Bronchial epithelial cell (primary cell): ENCODE measurements around the gene KRTAP12-3. TPM values are rescaled to one million over a fixed set of nuclear protein-coding genes. Genes with fewer than 3 reads are reported as not detected.
"Not testable (repeated sequence)": the region's sequence is repeated elsewhere in the genome, so short reads cannot be mapped to it uniquely, and the experiment has no call there.

Experiments used
- DNase-seq: peaks from one replicate; pipeline ENCODE4 v3.0.0-alpha.2; 2010; ENCODE audit warnings: low read depth
- FAIRE-seq: peaks from 2 replicates; lab custom pipeline; 2011; peaks lifted over from hg19 to GRCh38; lab: Jason Lieb, UNC
- H3K27me3 ChIP-seq: 2 replicates; pipeline ENCODE4 v1.5.1; 2011; ENCODE audit warnings: low read length; ENCODE audit not compliant: control insufficient read depth, insufficient read depth
- H3K36me3 ChIP-seq: 2 replicates; pipeline ENCODE4 v1.5.1; 2011; ENCODE audit warnings: low read length; ENCODE audit not compliant: control insufficient read depth, insufficient read depth
- H3K4me3 ChIP-seq: 2 replicates; pipeline ENCODE4 v1.5.1; 2011; ENCODE audit warnings: mild to moderate bottlenecking, low read depth, low read length, control low read depth
- CTCF ChIP-seq: IDR thresholded peaks from 2 replicates; pipeline ENCODE4 v1.5.1; 2011; ENCODE audit warnings: mild to moderate bottlenecking, moderate library complexity, low read length, control low read depth, inconsistent platforms; ENCODE audit not compliant: insufficient read depth, severe bottlenecking
- total RNA-seq: library from RNA; depleted of rRNA; stranded (reverse); fragments of >200 nt; gene quantifications from 2 replicates; pipeline ENCODE4 v1.2.1, GENCODE V29; 2014

Gene KRTAP12-3
- total RNA-seq, 1 donor from 2014 or later: not detected

GRCh38 chr21:44630440-44630839, 27.3 kb upstream of the KRTAP12-3 start:
- H3K36me3 ChIP-seq: no peaks in the 10 kb centered on the region
- no peaks in the 10 kb centered on the region for H3K27me3 ChIP-seq
- DNase-seq (no peak), FAIRE-seq (no peak)
- TF ChIP-seq CTCF: no peak
- H3K4me3 ChIP-seq: no peak overlapping the region

- no peak for TF ChIP-seq CTCF
- Histone ChIP-seq H3K27me3 (no peaks in the 10 kb centered on the region), H3K36me3 (no peaks in the 10 kb centered on the region), H3K4me3 (no peak overlapping the region)
- DNase-seq (no peak), FAIRE-seq (no peak)
Measured at GRCh38 chr21:44632067-44632466, 25.7 kb upstream of the KRTAP12-3 start.

- no peak overlapping the region for H3K4me3 ChIP-seq
- no peaks in the 10 kb centered on the region for H3K27me3 ChIP-seq
- FAIRE-seq (no peak), DNase-seq (no peak)
- H3K36me3 ChIP-seq: no peaks in the 10 kb centered on the region
- no peak for TF ChIP-seq CTCF
Measured at GRCh38 chr21:44636209-44637017, 21.3 kb upstream of the KRTAP12-3 start.

- DNase-seq (no peak), FAIRE-seq (peak; percentile 92)
- no peaks in the 10 kb centered on the region for H3K27me3 ChIP-seq
- no peaks in the 10 kb centered on the region for H3K36me3 ChIP-seq
- no peak for TF ChIP-seq CTCF
- no peak within 1 kb of the TSS for H3K4me3 ChIP-seq
Measured at GRCh38 chr21:44637018-44637850, 20.5 kb upstream of the KRTAP12-3 start, which contains the start of gene KRTAP10-10. Gene KRTAP10-10, plus strand, starts transcription at chr21:44637356. Its CDS starts 62 bp downstream, at chr21:44637418.

- DNase-seq, H3K36me3 ChIP-seq, FAIRE-seq, H3K27me3 ChIP-seq, H3K4me3 ChIP-seq: not testable (repeated sequence)
Measured at GRCh38 chr21:44637851-44638348, 19.8 kb upstream of the KRTAP12-3 start.

GRCh38 chr21:44638506-44639330, 19.0 kb upstream of the KRTAP12-3 start:
- DNase-seq, H3K36me3 ChIP-seq, H3K4me3 ChIP-seq, H3K27me3 ChIP-seq: not testable (repeated sequence)
- FAIRE-seq: peak; percentile 81
